Measurements from ENCODE around the gene CST3.

DNA sequence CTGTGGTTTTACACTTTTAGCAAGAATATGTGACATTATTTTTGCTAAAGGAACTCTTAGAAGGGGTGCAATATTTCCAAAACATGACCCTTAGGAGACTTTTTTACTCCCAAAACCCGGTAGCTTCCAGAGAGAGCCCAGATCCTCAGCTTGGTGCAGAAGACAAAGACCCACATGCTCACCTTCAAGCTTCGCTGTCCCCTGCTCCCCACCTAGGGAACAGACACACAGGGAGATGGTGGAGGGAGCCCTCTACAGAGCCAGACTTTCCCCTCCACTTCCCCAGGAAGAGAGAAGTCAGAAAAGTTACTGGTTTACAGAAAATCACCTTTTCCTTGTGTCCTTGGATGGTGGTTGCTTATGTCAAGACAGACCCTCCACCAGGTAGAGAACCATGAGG is 46.1 kb upstream of the CST3 start:
- TF ChIP-seq, protein P1, sequence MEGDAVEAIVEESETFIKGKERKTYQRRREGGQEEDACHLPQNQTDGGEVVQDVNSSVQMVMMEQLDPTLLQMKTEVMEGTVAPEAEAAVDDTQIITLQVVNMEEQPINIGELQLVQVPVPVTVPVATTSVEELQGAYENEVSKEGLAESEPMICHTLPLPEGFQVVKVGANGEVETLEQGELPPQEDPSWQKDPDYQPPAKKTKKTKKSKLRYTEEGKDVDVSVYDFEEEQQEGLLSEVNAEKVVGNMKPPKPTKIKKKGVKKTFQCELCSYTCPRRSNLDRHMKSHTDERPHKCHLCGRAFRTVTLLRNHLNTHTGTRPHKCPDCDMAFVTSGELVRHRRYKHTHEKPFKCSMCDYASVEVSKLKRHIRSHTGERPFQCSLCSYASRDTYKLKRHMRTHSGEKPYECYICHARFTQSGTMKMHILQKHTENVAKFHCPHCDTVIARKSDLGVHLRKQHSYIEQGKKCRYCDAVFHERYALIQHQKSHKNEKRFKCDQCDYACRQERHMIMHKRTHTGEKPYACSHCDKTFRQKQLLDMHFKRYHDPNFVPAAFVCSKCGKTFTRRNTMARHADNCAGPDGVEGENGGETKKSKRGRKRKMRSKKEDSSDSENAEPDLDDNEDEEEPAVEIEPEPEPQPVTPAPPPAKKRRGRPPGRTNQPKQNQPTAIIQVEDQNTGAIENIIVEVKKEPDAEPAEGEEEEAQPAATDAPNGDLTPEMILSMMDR (IDR thresholded peaks at IDR 0.05) = no peak
- TF ChIP-seq SIN3A (IDR thresholded peaks at IDR 0.05; ENCODE audit: borderline replicate concordance, insufficient read depth, low read depth, low read length) (no peak), POLR2AphosphoS5 (IDR thresholded peaks at IDR 0.05; ENCODE audit: low read depth, low read length) (no peak)
- TF ChIP-seq, protein P2, sequence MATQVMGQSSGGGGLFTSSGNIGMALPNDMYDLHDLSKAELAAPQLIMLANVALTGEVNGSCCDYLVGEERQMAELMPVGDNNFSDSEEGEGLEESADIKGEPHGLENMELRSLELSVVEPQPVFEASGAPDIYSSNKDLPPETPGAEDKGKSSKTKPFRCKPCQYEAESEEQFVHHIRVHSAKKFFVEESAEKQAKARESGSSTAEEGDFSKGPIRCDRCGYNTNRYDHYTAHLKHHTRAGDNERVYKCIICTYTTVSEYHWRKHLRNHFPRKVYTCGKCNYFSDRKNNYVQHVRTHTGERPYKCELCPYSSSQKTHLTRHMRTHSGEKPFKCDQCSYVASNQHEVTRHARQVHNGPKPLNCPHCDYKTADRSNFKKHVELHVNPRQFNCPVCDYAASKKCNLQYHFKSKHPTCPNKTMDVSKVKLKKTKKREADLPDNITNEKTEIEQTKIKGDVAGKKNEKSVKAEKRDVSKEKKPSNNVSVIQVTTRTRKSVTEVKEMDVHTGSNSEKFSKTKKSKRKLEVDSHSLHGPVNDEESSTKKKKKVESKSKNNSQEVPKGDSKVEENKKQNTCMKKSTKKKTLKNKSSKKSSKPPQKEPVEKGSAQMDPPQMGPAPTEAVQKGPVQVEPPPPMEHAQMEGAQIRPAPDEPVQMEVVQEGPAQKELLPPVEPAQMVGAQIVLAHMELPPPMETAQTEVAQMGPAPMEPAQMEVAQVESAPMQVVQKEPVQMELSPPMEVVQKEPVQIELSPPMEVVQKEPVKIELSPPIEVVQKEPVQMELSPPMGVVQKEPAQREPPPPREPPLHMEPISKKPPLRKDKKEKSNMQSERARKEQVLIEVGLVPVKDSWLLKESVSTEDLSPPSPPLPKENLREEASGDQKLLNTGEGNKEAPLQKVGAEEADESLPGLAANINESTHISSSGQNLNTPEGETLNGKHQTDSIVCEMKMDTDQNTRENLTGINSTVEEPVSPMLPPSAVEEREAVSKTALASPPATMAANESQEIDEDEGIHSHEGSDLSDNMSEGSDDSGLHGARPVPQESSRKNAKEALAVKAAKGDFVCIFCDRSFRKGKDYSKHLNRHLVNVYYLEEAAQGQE (IDR thresholded peaks at IDR 0.05; ENCODE audit: insufficient read depth in 1 of 2, low read depth in 2 of 2, low read length in 1 of 2) = no peak
